ENCODE data around the gene CD48.

CD48 gene

DNA sequence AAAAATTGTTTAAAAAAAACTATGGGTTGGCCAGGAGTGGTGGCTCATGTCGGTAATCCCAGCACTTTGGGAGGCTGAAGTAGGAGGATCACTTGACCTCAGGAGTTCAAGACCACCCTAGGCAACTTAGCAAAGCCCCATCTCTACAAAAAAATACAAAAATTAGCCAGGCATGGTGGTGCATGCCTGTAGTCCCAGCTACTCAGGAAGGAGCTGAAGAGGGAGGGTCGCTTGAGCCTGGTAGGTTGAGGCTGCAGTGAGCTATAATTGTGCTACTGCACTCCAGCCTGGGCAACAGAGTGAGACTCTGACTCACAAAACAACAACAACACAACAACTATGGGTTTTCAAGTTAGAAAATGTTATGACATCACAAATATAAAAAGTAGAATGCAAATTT is 43.8 kb upstream of the CD48 start:
- TF ChIP-seq CTCF (IDR thresholded peaks at IDR 0.05; ENCODE audit: low read depth, low read length, missing control alignments) = no peak
- DNase-seq (ENCODE audit: low read depth) = no peak

GRCh38 chr1:160753594-160753993 is 42.0 kb upstream of the CD48 start:
- DNase-seq (ENCODE audit: low read depth) = no peak
- no peak overlapping the region for H3K4me3 ChIP-seq (ENCODE audit: low read depth, low read length)
- no peak for TF ChIP-seq CTCF (IDR thresholded peaks at IDR 0.05; ENCODE audit: low read depth, low read length, missing control alignments)

More for the DNA sequence above, 43.8 kb upstream of the CD48 start:
- H3K4me3 ChIP-seq (ENCODE audit: low read depth, low read length) = no peak overlapping the region

DNA sequence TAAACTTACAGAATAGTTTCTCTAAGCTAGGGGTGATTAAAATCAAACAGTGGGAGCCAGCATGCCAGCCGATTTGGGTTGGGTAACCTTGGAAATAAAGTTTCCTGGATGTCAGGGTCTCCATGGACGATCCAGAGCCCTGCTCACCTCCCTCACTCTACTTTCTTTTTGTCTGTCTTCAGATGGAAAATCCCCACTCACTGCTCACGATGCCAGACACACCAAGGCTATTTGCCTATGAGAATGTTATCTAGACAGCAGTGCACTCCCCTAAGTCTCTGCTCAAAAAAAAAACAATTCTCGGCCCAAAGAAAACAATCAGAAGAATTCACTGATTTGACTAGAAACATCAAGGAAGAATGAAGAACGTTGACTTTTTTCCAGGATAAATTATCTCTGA is 41.3 kb upstream of the CD48 start:
- no peak overlapping the region for H3K4me3 ChIP-seq (ENCODE audit: low read depth, low read length)
- no peak for TF ChIP-seq CTCF (IDR thresholded peaks at IDR 0.05; ENCODE audit: low read depth, low read length, missing control alignments)
- DNase-seq (ENCODE audit: low read depth) = no peak

DNA sequence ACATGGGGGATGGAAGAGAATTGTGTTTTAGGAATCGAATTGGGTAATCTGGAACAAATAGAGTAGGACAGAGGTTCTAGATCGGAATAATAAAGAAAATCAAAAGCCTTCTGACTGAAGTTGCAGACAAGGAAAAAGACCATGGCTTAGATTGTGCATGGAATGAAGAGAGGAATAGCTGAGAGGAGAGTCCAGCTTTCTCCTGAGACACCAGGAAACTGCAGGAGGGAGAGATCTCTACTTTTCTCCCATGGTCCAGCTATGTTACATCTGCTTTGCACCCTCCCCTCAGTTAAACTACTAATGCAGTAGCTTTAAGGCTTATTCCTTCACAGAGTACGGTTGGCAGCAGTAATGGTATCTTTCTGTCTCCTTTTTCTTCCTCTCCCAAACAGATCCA is 40.8 kb upstream of the CD48 start:
- DNase-seq (ENCODE audit: low read depth) = no peak
- no peak for TF ChIP-seq CTCF (IDR thresholded peaks at IDR 0.05; ENCODE audit: low read depth, low read length, missing control alignments)
- H3K4me3 ChIP-seq (ENCODE audit: low read depth, low read length) = no peak overlapping the region

GRCh38 chr1:160750608-160751007 is 39.0 kb upstream of the CD48 start:
- no peak for DNase-seq (ENCODE audit: low read depth)
- no peak for TF ChIP-seq CTCF (IDR thresholded peaks at IDR 0.05; ENCODE audit: low read depth, low read length, missing control alignments)
- H3K4me3 ChIP-seq (ENCODE audit: low read depth, low read length) = no peak overlapping the region

GRCh38 chr1:160748878-160749269 is 37.3 kb upstream of the CD48 start:
- no peak for TF ChIP-seq CTCF (IDR thresholded peaks at IDR 0.05; ENCODE audit: low read depth, low read length, missing control alignments)
- no peak overlapping the region for H3K4me3 ChIP-seq (ENCODE audit: low read depth, low read length)
- DNase-seq (ENCODE audit: low read depth) = no peak

- H3K4me3 ChIP-seq (ENCODE audit: low read depth, low read length) = no peak overlapping the region
- no peak for DNase-seq (ENCODE audit: low read depth)
Observed at GRCh38 chr1:160748181-160748877, 36.7 kb upstream of the CD48 start.

More at GRCh38 chr1:160748181-160748877, 36.7 kb upstream of the CD48 start:
- peak; percentile 47 for TF ChIP-seq CTCF (IDR thresholded peaks at IDR 0.05; ENCODE audit: low read depth, low read length, missing control alignments)

Data from GM12864 (cell line).